ENCODE data around the gene NANOS3.

- TF ChIP-seq POLR2AphosphoS5 (IDR thresholded peaks at IDR 0.05; ENCODE audit: low read depth) (no peak), CTCF (conservative IDR thresholded peaks at IDR 0.05; ENCODE audit: low read depth in 2 of 2) (no peak), EZH2 (IDR thresholded peaks at IDR 0.05; ENCODE audit: low read depth, unreplicated experiment) (no peak), STAT1 (IDR thresholded peaks at IDR 0.05; ENCODE audit: unreplicated experiment) (no peak)
Observed at GRCh38 chr19:13929956-13930355, 53.0 kb downstream of the NANOS3 start.

Measured in GM23338 (cell line).